Fibroblast of mammary gland (primary cell): ENCODE results near the gene HOOK2.
A peak's percentile ranks its signal among the peaks of the same experiment; 100 is the strongest.

Experiments used
- DNase-seq: peaks from one replicate; pipeline ENCODE4 v3.0.0-alpha.2; 2010; ENCODE audit warnings: low read depth
- H3K4me3 ChIP-seq: 2 replicates; pipeline ENCODE4 v1.5.1; 2011; ENCODE audit warnings: low read depth, mild to moderate bottlenecking, low read length, moderate library complexity; ENCODE audit not compliant: control insufficient read depth
- CTCF ChIP-seq: conservative IDR thresholded peaks from 2 replicates; pipeline ENCODE4 v1.5.1; 2011; ENCODE audit warnings: low read depth, low read length, inconsistent platforms; ENCODE audit not compliant: control insufficient read depth, insufficient read depth

Gene HOOK2

GRCh38 chr19:12723381-12723640 is 52.0 kb downstream of the HOOK2 start:
- DNase-seq = peak; percentile 14
- TF ChIP-seq CTCF = no peak
- H3K4me3 ChIP-seq = peak overlapping the region; percentile 93

GRCh38 chr19:12722566-12723380 is 52.6 kb downstream of the HOOK2 start:
- TF ChIP-seq CTCF = no peak
- peak overlapping the region; percentile 93 for H3K4me3 ChIP-seq
- DNase-seq = peak; percentile 100

GRCh38 chr19:12721656-12722565 is 53.4 kb downstream of the HOOK2 start:
- H3K4me3 ChIP-seq = peak overlapping the region; percentile 93
- TF ChIP-seq CTCF = no peak
- DNase-seq = peak; percentile 64

GRCh38 chr19:12720851-12721655 is 54.3 kb downstream of the HOOK2 start:
- DNase-seq = no peak
- peak overlapping the region; percentile 93 for H3K4me3 ChIP-seq
- TF ChIP-seq CTCF = no peak

- H3K4me3 ChIP-seq = peak overlapping the region; percentile 93
- TF ChIP-seq CTCF = no peak
Measured at GRCh38 chr19:12720296-12720695, 55.1 kb downstream of the HOOK2 start.

GRCh38 chr19:12715929-12716328 is 59.4 kb downstream of the HOOK2 start:
- H3K4me3 ChIP-seq = no peak overlapping the region
- no peak for TF ChIP-seq CTCF
- DNase-seq = no peak

More at GRCh38 chr19:12720296-12720695, 55.1 kb downstream of the HOOK2 start:
- DNase-seq = no peak
